Smooth muscle cell (in vitro differentiated cells): ENCODE measurements around the gene MCTP1. TPM values are rescaled to one million over a fixed set of nuclear protein-coding genes. Genes with fewer than 3 reads are reported as not detected.
A peak's percentile ranks its signal among the peaks of the same experiment; 100 is the strongest.

Experiments
- DNase-seq: peaks from one replicate; lab custom pipeline; 2025; ENCODE audit not compliant: unreplicated experiment; lab: John Stamatoyannopoulos, UW
- H2AFZ ChIP-seq: fragments of 200-600 bp; sonication (generic); 2 replicates; pipeline ENCODE4 v1.6.0; 2016; ENCODE audit warnings: antibody characterized with exemption, low read depth, mild to moderate bottlenecking
- H3F3A ChIP-seq: fragments of 200-600 bp; sonication (generic); 2 replicates; pipeline ENCODE4 v1.6.0; 2017; ENCODE audit warnings: antibody characterized with exemption, low read depth
- H3K27ac ChIP-seq: fragments of 200-600 bp; sonication (generic); 2 replicates; pipeline ENCODE4 v1.5.1; 2016; ENCODE audit warnings: low read depth, mild to moderate bottlenecking
- H3K27me3 ChIP-seq: fragments of 200-600 bp; sonication (generic); 2 replicates; pipeline ENCODE4 v1.6.1; 2016; ENCODE audit warnings: low read depth, mild to moderate bottlenecking
- H3K36me3 ChIP-seq: fragments of 200-600 bp; sonication (generic); 2 replicates; pipeline ENCODE4 v1.5.1; 2016; ENCODE audit warnings: low read depth
- H3K4me1 ChIP-seq: fragments of 200-600 bp; sonication (generic); 2 replicates; pipeline ENCODE4 v1.5.1; 2016; ENCODE audit warnings: low read depth
- H3K4me2 ChIP-seq: fragments of 200-600 bp; sonication (generic); 2 replicates; pipeline ENCODE4 v1.6.0; 2016; ENCODE audit warnings: mild to moderate bottlenecking
- H3K4me3 ChIP-seq: fragments of 200-600 bp; sonication (generic); 2 replicates; pipeline ENCODE4 v1.5.1; 2016; ENCODE audit warnings: mild to moderate bottlenecking
- H3K79me2 ChIP-seq: fragments of 200-600 bp; sonication (generic); 2 replicates; pipeline ENCODE4 v1.6.0; 2016; ENCODE audit warnings: low read depth, mild to moderate bottlenecking
- H3K9ac ChIP-seq: fragments of 200-600 bp; sonication (generic); 2 replicates; pipeline ENCODE4 v1.6.0; 2016; ENCODE audit warnings: low read depth
- H3K9me3 ChIP-seq: fragments of 200-600 bp; sonication (generic); replicated peaks from 2 replicates; pipeline ENCODE4 v1.5.1; 2016; ENCODE audit warnings: low read depth
- H4K20me1 ChIP-seq: fragments of 200-600 bp; sonication (generic); 2 replicates; pipeline ENCODE4 v1.6.0; 2016; ENCODE audit warnings: low read depth
- WGBS: methylation state at CpG from one replicate; pipeline ENCODE4 v1.1.7; 2016; ENCODE audit warnings: low lambda C conversion rate; 5-methylcytosine and 5-hydroxymethylcytosine counted together
- polyA plus RNA-seq: library from polyadenylated mRNA; unstranded; fragments of >200 nt; fragmentation: Nextera tagmentation; extraction: Ambion mirVana; gene quantifications from 2 replicates; pipeline ENCODE4 v1.2.1, GENCODE V29; 2016
- total RNA-seq: library from RNA; depleted of rRNA; stranded (reverse); fragments of >200 nt; gene quantifications from 2 replicates; pipeline ENCODE4 v1.2.3, GENCODE V29; 2014
- TF ChIP-seq, protein P1 (sequence below): fragments of 200-600 bp; sonication (generic); IDR thresholded peaks from 2 replicates; pipeline ENCODE4 v1.5.1; 2017; ENCODE audit warnings: borderline replicate concordance, mild to moderate bottlenecking, antibody characterized with exemption; ENCODE audit not compliant: insufficient read depth, poor library complexity, severe bottlenecking

The MCTP1 gene
- total and polyA plus RNA-seq, 2 experiments from 2014 or later: 1.1 to 4.8 TPM

DNA sequence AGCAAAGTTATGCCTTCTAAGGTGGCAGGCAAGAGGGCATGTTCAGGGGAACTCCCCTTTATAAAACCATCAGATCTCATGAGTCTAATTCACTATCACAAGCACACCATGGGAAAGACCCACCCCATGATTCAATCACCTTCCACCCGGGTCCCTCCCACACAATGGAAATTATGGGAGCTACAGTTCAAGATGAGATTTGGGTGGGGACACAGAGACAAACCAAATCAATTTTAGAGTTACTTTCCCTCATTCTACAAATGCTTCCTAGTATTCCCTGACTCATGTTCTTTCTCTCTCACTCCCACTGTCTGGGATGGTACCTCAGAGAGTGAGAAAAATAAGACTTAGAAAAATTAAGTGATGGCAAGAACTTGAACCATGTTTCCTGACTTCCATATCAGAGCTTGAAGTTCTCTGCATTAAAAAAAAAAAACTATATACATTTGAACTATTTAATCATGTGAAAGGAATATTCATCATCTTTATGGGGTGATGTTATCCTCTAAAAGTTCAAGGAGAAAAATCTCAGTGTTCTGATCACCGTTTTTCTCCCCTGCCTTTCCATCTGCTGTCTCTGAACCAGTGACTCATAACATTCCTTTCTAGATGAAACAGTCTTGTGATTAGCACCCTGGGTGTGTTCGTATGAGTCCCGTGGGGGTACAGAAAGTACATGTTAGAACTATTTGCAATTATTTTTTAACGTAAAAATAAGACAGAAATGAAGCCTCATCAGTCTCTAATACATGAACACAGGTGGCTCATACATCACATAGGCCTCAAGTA is 383.5 kb downstream of the MCTP1 start:
- Histone ChIP-seq H3K27ac (peak overlapping the region; percentile 22), H3K4me2 (no peak overlapping the region), H3K9ac (no peak overlapping the region), H3K36me3 (no peaks in the 10 kb centered on the region), H2AFZ (no peak overlapping the region), H3K4me1 (no peaks in the 10 kb centered on the region), H3F3A (no peaks in the 10 kb centered on the region), H3K79me2 (no peaks in the 10 kb centered on the region), H3K9me3 (no peaks in the 10 kb centered on the region), H3K4me3 (no peak overlapping the region), H4K20me1 (no peaks in the 10 kb centered on the region), H3K27me3 (no peaks in the 10 kb centered on the region)
- WGBS: 26% methylated on average over 5 of the region's 5 CpGs
- TF ChIP-seq, protein P1, sequence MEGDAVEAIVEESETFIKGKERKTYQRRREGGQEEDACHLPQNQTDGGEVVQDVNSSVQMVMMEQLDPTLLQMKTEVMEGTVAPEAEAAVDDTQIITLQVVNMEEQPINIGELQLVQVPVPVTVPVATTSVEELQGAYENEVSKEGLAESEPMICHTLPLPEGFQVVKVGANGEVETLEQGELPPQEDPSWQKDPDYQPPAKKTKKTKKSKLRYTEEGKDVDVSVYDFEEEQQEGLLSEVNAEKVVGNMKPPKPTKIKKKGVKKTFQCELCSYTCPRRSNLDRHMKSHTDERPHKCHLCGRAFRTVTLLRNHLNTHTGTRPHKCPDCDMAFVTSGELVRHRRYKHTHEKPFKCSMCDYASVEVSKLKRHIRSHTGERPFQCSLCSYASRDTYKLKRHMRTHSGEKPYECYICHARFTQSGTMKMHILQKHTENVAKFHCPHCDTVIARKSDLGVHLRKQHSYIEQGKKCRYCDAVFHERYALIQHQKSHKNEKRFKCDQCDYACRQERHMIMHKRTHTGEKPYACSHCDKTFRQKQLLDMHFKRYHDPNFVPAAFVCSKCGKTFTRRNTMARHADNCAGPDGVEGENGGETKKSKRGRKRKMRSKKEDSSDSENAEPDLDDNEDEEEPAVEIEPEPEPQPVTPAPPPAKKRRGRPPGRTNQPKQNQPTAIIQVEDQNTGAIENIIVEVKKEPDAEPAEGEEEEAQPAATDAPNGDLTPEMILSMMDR: no peak
- DNase-seq: no peak

DNA sequence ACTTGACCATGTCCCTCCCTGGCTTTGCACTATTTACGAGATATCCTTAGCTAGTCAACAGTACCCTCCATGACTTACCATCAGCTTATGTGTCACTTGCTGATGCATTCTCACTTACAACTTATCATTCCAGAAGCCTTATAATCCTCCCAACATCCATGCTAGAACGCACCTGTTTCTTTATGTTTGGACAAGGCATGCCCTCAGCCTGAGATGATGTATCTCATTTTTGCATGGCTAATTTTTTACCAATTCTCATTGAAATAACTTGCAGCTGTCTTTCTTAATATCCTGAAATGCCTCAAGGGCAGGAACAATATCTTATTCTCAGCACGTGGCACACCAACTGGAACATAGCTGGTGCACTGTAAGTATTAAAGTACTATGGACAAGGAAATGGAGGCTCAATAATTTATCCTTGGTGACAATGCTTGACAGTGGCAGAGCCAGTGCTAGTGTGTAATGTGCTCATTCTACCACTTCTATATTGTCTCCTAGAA is 384.8 kb downstream of the MCTP1 start:
- Histone ChIP-seq H3K4me3 (no peak overlapping the region), H3K36me3 (no peaks in the 10 kb centered on the region), H3K9me3 (no peaks in the 10 kb centered on the region), H3F3A (no peaks in the 10 kb centered on the region), H3K27ac (no peak overlapping the region), H3K4me2 (no peak overlapping the region), H2AFZ (no peak overlapping the region), H3K27me3 (no peaks in the 10 kb centered on the region), H3K9ac (no peak overlapping the region), H4K20me1 (no peaks in the 10 kb centered on the region), H3K79me2 (no peaks in the 10 kb centered on the region), H3K4me1 (no peaks in the 10 kb centered on the region)
- DNase-seq: no peak
- WGBS: 93% methylated on average over 3 of the region's 3 CpGs
- TF ChIP-seq, protein P1: no peak

DNA sequence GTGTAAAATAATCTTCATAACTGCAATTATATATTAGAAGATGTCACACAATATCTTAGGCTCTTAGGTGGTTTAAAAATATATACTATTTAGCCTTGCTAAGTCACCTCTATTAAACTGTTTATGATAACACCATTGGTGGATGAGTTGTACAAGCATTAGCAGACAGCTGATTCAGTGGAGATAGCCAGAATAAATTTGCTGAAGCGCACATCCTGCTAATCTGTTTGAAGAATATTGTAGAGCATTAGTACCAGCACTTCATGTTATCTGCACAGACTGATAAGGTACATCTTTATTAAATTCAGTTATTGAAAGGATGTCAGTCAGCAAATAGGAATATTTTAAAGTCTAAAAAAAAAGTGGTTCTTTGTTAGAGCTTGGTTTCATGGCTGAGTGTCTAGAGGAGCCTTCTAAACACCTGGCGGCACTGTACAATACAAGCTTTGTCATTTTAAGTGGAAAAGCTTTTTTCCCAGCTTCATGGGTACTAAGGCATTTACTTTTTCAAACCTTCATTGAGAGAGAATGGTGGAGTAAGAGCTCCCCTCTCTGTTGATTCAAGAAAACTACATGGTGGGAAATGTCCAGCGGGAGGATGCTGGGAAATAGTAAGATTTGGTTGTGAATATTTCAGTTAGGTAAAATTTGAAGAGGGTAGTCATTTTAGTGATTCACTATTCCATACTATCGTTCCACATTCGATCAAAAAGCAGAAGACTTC is 391.3 kb downstream of the MCTP1 start:
- Histone ChIP-seq H3K27me3 (no peaks in the 10 kb centered on the region), H3K4me3 (no peak overlapping the region), H3K9ac (no peak overlapping the region), H3K4me2 (no peak overlapping the region), H3K27ac (no peak overlapping the region), H3K79me2 (no peaks in the 10 kb centered on the region), H3K36me3 (no peaks in the 10 kb centered on the region), H2AFZ (no peak overlapping the region), H3K9me3 (no peaks in the 10 kb centered on the region), H4K20me1 (no peaks in the 10 kb centered on the region), H3F3A (no peaks in the 10 kb centered on the region), H3K4me1 (peaks cover 3% of the 10 kb centered on the region)
- TF ChIP-seq, protein P1: peak; percentile 36
- WGBS: 31% methylated on average over 5 of the region's 5 CpGs
- DNase-seq: no peak
